ENCODE results near the gene TTL.
"Not testable (repeated sequence)": the region's sequence is repeated elsewhere in the genome, so short reads cannot be mapped to it uniquely, and the experiment has no call there.

Gene TTL

GRCh38 chr2:112476434-112476833 is 5.5 kb upstream of the TTL start:
- no peak for DNase-seq

- no peak for DNase-seq
These were observed 1.4 kb upstream of the TTL start for GRCh38 chr2:112480530-112481049.

DNA sequence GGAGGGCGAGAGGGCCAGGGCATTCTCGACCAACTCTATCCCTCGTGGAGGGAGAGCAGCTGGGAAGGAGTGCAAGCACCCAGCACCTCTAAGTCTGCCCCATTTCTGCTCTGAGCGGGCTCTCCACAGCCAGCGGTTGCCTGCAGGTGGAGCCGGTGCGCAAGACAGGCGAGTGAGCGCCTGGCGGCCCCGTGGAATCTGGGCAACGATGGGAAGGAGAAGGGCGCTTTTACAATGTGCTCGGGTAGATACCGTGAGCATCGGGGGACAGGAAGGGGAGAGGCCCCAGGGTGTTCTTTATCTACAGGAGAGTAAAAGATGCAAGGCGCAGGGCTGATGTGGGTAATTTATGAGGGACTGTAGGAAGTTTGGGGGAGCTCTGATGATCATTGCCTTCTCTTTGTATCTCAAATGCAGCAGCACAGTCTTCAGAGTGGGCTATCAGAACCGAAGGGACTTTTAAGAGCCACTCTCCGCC is 867 bp upstream of the TTL start:
- peak; percentile 90 for DNase-seq

DNA sequence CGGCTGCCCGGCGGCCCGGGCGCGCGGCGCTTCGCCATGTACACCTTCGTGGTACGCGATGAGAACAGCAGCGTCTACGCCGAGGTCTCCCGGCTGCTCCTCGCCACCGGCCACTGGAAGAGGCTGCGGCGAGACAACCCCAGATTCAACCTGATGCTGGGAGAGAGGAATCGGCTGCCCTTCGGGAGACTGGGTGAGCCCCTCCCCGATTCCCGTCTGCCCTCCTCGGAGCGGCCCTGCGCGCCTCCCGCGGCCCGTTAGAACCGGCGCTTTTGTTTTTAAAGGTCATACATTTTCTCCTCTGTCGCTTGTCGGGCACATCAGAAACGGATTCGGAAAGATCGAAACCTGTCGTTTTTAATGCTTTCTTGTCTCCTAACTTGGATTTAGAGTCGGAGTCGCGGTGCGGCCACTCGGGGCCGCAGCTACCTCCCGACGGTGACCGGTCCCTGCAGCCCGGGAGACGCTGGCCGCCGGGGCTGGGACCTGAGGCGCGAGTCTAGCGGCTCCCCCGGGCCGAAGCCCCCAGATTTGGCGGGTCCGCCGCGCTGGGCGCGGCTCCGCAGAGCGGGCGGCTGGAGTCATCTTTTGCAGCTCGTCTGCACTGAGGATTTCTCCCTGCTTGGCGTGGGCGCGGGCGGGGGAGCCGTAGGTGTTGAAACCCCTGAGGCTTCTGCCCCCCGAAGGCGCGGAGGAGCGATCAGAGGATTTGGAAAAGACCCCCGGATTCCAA is 519 bp downstream of the TTL start:
- DNase-seq = peak; percentile 74

- no peak for DNase-seq
These were observed 1.1 kb downstream of the TTL start for GRCh38 chr2:112483042-112483473.

DNA sequence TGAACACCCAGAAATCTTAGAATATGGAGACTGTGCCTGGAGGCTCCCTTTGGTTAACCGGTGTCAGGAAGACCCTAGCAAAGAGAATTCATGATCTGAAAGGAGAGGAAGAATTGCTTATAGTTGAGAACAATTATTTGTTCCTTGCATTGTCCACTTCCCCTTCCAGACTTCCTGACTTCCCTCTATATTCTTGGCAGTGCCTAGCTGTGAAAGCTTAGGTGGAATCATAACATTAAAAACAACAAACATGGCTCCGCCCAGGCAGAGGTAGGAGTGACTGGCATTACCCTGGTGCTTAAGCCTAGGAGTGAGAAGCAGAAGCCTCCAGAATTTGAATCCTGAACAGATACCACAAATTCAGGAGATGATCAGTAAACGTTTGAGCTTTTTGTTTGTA is 1.9 kb downstream of the TTL start:
- DNase-seq = no peak

DNA sequence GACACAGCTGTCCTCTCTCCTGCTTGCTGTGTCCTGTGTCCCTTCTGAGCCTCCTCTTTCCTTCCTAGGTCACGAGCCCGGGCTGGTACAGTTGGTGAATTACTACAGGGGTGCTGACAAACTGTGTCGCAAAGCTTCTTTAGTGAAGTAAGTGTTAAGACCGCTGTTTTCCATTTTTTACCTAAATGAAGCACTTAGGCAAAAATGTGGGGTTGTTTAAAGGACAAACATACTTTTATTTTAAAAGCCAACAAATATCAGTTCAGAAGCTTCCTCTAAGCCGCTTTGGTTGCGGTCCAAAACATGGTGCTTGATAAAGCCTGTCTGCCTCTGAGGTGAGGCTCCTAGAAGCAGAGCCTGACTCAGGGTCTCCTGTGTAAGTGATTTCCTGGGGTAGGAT is 3.9 kb downstream of the TTL start:
- DNase-seq = no peak

GRCh38 chr2:112486895-112487294 is 4.9 kb downstream of the TTL start:
- DNase-seq = no peak

DNA sequence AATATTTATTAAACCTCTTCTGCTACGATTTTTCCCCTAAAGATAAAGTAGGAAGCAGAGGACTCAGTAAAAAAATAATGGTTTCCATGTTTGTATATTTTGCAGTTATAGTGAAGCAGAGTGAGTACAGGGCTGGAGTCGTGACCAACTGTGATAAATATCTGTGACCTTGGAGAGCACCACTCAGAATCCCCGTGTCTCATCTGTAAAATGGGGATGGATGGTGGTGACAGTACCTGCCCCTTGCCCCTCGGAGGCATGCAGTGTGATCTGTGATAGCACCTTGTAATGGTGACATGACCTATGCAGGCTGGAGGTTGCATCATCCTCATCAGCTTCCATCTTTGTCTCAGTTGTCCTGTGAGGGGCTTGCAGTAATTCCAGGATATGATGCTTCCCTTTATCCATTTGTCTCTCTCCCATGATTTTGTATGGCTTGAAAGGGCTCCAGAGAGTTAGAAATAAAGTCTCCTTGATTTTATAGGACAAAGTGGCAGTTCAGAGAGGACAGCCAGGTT is 5.5 kb downstream of the TTL start:
- no peak for DNase-seq

DNA sequence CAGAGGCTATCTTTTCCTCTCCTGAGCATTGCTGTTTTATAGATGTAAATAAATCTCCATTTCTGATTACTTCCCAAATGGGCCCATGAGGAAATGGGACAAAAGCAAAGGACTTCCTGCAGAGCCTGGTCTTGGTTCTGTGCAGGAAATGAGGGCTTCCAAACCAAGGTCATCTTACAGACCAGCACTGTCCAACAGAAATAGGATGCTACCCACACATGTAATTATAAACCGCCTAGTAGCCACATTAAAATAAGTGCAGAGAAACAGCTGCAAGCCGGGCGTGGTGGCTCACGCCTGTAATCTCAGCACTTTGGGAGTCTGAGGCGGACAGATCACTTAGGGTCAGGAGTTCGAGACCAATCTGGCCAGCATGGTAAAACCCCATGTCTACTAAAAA is 6.2 kb downstream of the TTL start:
- DNase-seq = no peak

DNA sequence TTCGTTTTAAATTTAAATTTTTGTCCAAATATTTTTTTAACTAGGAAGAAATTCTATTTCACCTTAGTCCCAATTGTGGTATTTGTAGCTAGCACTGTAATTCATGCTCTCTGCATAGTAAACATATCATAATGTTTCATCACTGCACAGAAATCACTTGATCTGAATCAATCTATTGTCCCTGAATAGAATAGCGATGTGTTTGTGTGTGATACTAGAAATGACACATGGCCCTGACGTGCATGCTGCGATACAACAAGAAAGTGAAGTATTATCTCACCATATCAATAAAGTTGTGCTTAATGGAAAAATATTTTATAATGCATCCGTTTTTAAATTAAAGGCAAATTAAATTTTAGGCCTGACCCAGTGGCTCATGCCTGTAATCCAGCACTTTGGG is 10.0 kb downstream of the TTL start:
- no peak for DNase-seq

GRCh38 chr2:112493048-112493447 is 11.1 kb downstream of the TTL start:
- no peak for DNase-seq

DNA sequence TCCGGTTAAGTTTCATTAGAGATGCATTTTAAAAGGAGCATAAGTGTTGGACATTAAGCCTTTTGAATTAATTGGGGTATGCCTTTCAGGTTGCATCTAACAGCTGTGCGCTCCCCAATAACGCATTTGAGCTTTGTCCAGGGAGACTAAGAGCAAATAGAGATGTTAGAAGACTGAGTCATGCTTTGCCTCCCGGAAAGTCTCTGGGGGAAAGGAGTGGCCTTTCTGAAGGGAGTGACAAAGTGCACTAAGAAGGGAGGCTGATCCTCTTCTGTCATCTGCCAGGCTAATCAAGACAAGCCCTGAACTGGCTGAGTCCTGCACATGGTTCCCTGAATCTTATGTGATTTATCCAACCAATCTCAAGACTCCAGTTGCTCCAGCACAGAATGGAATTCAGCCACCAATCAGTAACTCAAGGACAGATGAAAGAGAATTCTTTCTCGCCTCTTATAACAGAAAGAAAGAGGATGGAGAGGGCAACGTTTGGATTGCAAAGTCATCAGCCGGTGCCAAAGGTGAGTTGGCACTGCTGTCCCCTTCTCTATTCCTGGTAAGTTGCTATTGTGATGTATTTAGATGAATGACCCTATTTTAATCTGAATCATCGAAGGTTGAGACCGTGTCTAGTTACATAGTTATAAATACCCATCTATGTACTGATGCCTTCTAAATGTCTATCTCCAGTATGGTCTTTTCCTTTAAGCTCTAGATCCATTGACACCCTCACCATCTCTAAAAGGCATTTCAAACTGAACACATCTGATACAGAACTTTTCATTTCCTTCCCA is 12.1 kb downstream of the TTL start:
- no peak for DNase-seq

DNA sequence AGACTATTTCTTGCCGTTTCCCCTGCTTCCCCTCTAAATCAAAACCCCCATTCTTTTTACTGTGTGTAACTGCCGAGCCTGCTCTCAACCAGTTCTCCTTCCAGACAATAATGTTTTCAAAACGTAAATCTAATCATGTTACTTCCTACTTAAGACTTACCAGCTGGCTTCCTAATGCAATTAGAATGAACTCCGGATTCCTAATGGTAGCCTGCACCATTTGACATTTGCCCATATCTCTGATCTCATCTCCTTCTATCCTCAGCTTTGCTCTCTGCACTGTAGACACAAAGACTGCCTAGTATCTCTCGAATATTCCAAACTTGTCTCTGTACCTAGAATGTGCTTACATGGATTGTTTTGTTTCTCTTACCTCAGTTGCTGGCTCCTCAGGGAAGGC is 12.9 kb downstream of the TTL start:
- no peak for DNase-seq

DNA sequence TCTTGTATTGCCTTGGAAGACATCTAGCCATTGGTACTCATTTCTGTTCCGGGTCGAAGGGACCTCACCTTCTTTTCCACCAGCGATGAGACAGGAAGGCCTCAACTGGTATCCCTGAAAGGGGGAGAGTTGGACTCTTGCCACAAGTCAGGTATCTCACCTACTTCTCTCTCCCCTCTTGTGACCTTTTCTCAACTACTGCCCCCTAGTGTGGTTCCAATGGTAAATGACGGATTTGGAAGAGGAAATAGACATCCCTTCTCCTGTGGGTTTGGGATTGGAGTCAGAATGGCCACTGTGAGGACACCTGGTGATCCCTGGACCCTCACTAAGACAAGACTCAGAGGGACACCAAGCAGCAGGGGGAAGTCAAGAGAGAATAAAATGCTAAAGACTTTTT is 13.9 kb downstream of the TTL start:
- not testable (repeated sequence) for DNase-seq

DNA sequence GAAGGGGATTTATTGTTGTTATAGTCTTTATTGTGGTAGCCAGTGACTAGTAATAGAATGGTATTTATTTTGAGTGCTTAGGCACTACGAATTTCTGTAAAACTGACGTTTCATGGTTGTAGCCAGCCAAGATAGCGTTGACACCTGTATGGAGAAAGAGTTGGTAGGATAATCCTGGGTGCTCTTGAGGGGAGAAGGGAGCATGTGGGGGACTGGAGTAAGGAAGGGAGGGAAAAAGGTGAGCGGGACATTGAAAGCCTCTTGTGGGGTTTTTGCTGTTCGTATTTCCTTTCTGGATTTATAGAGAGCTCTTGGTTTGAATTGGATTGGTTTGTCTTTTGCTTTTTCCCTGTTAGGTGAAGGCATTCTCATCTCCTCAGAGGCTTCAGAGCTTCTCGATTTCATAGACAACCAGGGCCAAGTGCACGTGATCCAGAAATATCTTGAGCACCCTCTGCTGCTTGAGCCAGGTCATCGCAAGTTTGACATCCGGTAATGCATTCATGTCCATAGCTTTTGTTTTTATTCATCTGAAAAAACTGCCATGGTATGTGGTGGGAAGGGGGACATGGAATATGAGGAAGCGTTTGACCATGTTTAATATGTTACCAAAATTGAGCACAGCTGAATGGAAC is 19.0 kb downstream of the TTL start:
- DNase-seq = not testable (repeated sequence)

- DNase-seq = not testable (repeated sequence)
These were observed 27.5 kb downstream of the TTL start for GRCh38 chr2:112509239-112509998.

GRCh38 chr2:112516801-112517200 is 34.8 kb downstream of the TTL start:
- DNase-seq = no peak

- no peak for DNase-seq
These were observed 36.9 kb downstream of the TTL start for GRCh38 chr2:112518807-112519206.

DNA sequence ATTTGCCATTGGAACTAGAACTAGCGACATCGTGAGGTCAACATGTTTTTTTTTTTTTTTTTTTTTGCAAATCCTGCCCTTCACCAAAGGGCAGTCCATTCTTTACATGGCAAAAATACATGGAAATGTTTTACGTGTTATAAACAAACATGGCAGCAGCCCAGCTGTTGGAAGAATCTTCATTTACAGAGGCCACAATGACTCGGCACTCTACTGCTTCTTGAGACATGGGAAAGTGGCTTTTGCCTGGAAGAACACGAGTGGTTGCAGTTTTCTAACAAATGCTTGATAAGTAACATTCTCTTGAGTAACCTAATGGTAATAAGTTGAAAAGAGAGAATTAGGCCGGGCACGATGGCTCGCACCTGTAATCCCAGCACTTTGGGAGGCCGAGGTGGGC is 37.5 kb downstream of the TTL start:
- DNase-seq = no peak

GRCh38 chr2:112520234-112520783 is 38.4 kb downstream of the TTL start:
- DNase-seq = no peak

DNA sequence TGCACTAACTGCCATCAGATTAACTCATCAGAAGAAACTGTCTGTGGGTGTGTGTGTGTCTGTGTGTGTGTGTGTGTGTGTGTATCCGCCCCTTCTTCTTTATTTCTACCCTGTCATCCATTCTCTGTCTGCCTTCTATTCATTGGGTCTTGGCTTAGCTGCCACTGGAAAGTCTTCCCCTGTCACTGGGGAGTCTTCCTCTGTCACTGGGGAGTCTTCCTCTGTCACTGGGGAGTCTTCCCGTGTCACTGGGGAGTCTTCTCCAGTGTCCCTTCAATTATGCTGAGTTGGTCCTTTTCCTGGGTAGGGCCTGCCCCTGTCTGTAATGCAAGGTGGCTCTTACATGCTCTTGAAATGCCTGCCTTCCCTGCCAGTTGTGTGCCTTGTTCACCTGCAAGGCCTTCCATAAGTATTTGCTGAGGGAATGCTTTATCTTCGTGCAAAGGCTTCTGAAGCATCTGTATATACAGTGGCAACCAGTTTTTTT is 41.4 kb downstream of the TTL start:
- no peak for DNase-seq
